Gastroesophageal sphincter (tissue), 4 donors: ENCODE data around the gene SOX6. TPM values are rescaled to one million over a fixed set of nuclear protein-coding genes. Genes with fewer than 3 reads are reported as not detected.

Experiments used
- ATAC-seq: fragments of 150-250 bp; one replicate; pipeline ENCODE4 v1.9.1; 2016; ENCODE audit warnings: mild to moderate bottlenecking, moderate library complexity
- H3K27ac ChIP-seq, 4 donors: fragments of 200-600 bp; sonication (generic) in 3 of 4; 1 replicate in 3 of 4; 2 replicates in 1 of 4; pipeline ENCODE4 v1.5.1; 2016 to 2019
- H3K27me3 ChIP-seq: fragments of 200-600 bp; sonication (generic); one replicate; pipeline ENCODE4 v1.5.1; 2019
- H3K36me3 ChIP-seq, 2 donors: fragments of 200-600 bp; sonication (generic); one replicate each; pipeline ENCODE4 v1.5.1; 2019; ENCODE audit warnings: control low read depth in 1 of 2
- H3K4me1 ChIP-seq, 3 donors: fragments of 200-600 bp; sonication (generic); 1 replicate in 2 of 3; 2 replicates in 1 of 3; pipeline ENCODE4 v1.5.1; 2016 to 2019; ENCODE audit warnings: control low read depth in 2 of 3
- H3K4me3 ChIP-seq, 2 donors: fragments of 200-600 bp; sonication (generic); one replicate each; pipeline ENCODE4 v1.5.1; 2019; ENCODE audit warnings: mild to moderate bottlenecking in 1 of 2, moderate library complexity in 1 of 2
- H3K9me3 ChIP-seq, 3 donors: fragments of 200-600 bp; sonication (generic); one replicate each; pipeline ENCODE4 v1.5.1; 2017 to 2019; ENCODE audit warnings: control low read depth in 2 of 3
- EP300 ChIP-seq: sonication (generic); formaldehyde crosslinking; IDR thresholded peaks from one replicate; pipeline ENCODE4 v1.6.1; 2017; ENCODE audit warnings: antibody characterized with exemption, mild to moderate bottlenecking
- POLR2A ChIP-seq, 2 donors: fragments of 450-650 bp; IDR thresholded peaks; one replicate each; pipeline ENCODE4 v1.6.1; 2017; ENCODE audit warnings: antibody characterized with exemption in 2 of 2, mild to moderate bottlenecking in 2 of 2, moderate library complexity in 1 of 2
- POLR2AphosphoS5 ChIP-seq: sonication (generic); formaldehyde crosslinking; IDR thresholded peaks from one replicate; pipeline ENCODE4 v1.6.1; 2017; ENCODE audit warnings: antibody characterized with exemption
- WGBS, 2 donors: methylation state at CpG; one replicate each; pipeline ENCODE4 v1.1.5; 2018; ENCODE audit warnings: low coverage in 1 of 2; 5-methylcytosine and 5-hydroxymethylcytosine counted together
- total RNA-seq, 4 donors: library from RNA; depleted of rRNA; stranded (reverse); fragments of >200 nt; gene quantifications; one replicate each; pipeline ENCODE4 v1.1.0, GENCODE V29; 2016
- TF ChIP-seq, protein P1 (sequence below), 4 experiments: fragments of 200-600 bp in 2 of 4; fragments of 450-650 bp in 2 of 4; sonication (generic) in 1 of 4; IDR thresholded peaks; one replicate each; pipeline ENCODE4 v1.5.1; 2017 to 2019; ENCODE audit warnings: antibody characterized with exemption in 4 of 4, mild to moderate bottlenecking in 2 of 4, moderate library complexity in 2 of 4

The SOX6 gene
- total RNA-seq, 4 donors from 2014 or later: 1.2 to 21.9 (median 6.5) TPM

DNA sequence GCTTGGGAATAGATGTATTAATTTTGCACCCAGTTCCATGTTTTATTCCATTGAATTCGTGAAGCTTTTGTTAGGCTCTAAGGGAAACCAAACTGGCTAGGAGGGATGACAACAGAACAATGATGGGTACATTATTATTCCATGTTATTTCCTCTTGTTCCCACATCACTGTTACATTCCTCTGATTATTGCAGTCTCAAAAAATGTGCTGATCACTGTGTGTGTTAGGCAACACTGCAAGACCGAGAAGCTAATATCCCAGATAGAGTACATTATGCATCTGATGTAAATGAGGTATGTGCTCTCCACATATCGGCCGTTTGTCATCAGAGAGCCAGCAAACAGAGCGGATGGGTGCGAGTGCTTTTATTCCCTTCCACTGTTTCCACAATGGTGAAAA lies 327.9 kb downstream of the SOX6 start:
- no peaks in the 10 kb centered on the region for H3K4me1 ChIP-seq
- no peaks in the 10 kb centered on the region for H3K36me3 ChIP-seq
- no peaks in the 10 kb centered on the region for H3K9me3 ChIP-seq
- ATAC-seq: no peak
- no peaks in the 10 kb centered on the region for H3K27me3 ChIP-seq
- no peak overlapping the region for H3K4me3 ChIP-seq
- 85 to 88% methylated on average over 6 of the region's 6 CpGs for WGBS, 2 donors
- TF ChIP-seq, protein P1, sequence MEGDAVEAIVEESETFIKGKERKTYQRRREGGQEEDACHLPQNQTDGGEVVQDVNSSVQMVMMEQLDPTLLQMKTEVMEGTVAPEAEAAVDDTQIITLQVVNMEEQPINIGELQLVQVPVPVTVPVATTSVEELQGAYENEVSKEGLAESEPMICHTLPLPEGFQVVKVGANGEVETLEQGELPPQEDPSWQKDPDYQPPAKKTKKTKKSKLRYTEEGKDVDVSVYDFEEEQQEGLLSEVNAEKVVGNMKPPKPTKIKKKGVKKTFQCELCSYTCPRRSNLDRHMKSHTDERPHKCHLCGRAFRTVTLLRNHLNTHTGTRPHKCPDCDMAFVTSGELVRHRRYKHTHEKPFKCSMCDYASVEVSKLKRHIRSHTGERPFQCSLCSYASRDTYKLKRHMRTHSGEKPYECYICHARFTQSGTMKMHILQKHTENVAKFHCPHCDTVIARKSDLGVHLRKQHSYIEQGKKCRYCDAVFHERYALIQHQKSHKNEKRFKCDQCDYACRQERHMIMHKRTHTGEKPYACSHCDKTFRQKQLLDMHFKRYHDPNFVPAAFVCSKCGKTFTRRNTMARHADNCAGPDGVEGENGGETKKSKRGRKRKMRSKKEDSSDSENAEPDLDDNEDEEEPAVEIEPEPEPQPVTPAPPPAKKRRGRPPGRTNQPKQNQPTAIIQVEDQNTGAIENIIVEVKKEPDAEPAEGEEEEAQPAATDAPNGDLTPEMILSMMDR (IDR thresholded peaks at IDR 0.05): no peak
- TF ChIP-seq EP300: no peak
- H3K27ac ChIP-seq: no peak overlapping the region

DNA sequence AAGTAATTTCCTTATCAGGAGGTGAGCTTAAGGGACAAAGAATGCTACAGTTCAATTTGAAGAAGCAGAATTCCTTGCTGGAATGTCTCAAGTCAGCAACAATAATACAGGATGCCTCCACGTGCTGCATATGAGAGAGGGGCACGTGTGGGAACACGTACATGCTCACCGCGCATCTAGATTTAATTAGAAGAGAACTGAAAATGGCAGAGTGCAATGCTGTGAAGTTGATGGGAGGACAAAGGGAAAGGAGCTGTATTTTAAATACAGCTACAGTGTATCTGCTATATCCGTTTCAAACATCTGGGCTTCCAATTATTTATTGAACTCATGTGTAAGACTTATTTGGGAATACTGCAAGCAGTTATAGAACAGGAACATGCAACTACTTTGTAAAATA lies 328.7 kb downstream of the SOX6 start:
- TF ChIP-seq, protein P1 (IDR thresholded peaks at IDR 0.05): no peak
- TF ChIP-seq POLR2AphosphoS5 (no peak), POLR2A (IDR thresholded peaks at IDR 0.05) (no peak), EP300 (no peak)
- Histone ChIP-seq H3K36me3 (no peaks in the 10 kb centered on the region), H3K27me3 (no peaks in the 10 kb centered on the region), H3K27ac (no peak overlapping the region), H3K4me1 (no peaks in the 10 kb centered on the region), H3K9me3 (no peaks in the 10 kb centered on the region), H3K4me3 (no peak overlapping the region)
- 20 to 59% methylated on average over 2 to 6 of the region's 6 CpGs for WGBS, 2 donors
- ATAC-seq: no peak

DNA sequence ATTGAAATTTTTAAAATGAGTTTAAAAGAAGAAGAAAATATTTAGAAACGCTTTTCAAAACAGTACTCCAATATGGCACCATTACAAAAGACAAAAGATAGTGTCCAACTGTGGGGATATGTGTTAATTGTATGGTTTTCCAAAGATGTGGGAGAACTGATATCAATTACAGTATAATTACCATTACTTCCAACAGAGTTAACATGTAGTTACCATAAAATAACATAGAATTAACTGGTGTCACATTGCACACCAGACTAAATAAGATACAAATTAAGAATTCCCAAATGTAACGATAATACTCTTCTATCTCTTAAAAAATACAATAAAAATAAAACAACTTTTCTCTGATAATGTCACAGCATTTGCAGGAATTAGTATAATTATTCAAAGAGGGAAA lies 329.5 kb downstream of the SOX6 start:
- no peaks in the 10 kb centered on the region for H3K9me3 ChIP-seq
- TF ChIP-seq POLR2A (IDR thresholded peaks at IDR 0.05) (no peak), EP300 (no peak), POLR2AphosphoS5 (no peak)
- TF ChIP-seq, protein P1 (IDR thresholded peaks at IDR 0.05): no peak
- no peak overlapping the region for H3K4me3 ChIP-seq
- no peaks in the 10 kb centered on the region for H3K27me3 ChIP-seq
- H3K36me3 ChIP-seq: no peaks in the 10 kb centered on the region
- no peak for ATAC-seq
- no peaks in the 10 kb centered on the region for H3K4me1 ChIP-seq
- no peak overlapping the region for H3K27ac ChIP-seq
- WGBS, 2 donors: 91 to 92% methylated on average over 2 of the region's 2 CpGs

DNA sequence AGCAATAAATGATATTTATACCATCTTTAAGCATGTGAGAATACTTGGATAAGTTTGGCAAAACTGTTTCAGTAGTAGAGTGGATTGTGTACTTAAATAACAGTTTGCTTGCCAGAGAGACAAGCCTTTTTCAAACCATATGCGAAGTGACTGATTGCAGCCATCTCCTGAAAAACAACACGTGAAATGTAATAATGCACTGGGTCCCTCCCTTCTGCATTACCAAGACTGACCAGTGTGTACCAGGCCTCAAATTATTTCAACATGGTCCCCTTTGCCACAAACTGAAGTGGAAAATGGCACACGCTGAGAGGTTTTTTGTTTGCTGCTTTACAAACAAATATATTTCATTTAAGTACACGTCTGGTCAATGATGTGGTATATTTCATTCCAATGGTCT lies 337.4 kb downstream of the SOX6 start:
- 91 to 98% methylated on average over 4 of the region's 4 CpGs for WGBS, 2 donors
- Histone ChIP-seq H3K36me3 (no peaks in the 10 kb centered on the region), H3K4me3 (no peak overlapping the region), H3K27me3 (no peaks in the 10 kb centered on the region), H3K27ac (no peak overlapping the region), H3K9me3 (no peaks in the 10 kb centered on the region), H3K4me1 (no peaks in the 10 kb centered on the region)
- TF ChIP-seq POLR2A (IDR thresholded peaks at IDR 0.05): no peak
- TF ChIP-seq, protein P1 (IDR thresholded peaks at IDR 0.05): no peak
- no peak for TF ChIP-seq POLR2AphosphoS5
- no peak for TF ChIP-seq EP300
- ATAC-seq: no peak

DNA sequence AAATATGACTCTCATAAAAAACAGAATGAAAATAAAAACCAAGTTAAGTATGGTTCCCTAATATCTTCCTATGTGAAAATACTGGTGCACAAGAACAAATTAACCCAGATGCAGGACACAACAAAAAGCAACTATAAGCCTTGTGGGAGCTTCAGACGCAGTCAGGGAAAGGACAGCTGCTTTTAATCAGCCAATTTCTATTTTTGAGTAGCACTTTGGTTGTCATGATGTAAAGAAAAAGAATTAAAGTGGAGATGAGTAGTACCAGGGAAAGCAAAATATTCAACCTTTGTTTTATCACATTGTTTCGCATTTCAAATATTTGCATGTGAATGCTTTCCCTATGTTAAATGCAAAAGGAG lies 339.9 kb downstream of the SOX6 start:
- ATAC-seq: no peak
- 70 to 95% methylated on average over 2 of the region's 2 CpGs for WGBS, 2 donors
- H3K9me3 ChIP-seq: no peaks in the 10 kb centered on the region

More for the DNA sequence above, 339.9 kb downstream of the SOX6 start:
- no peak for TF ChIP-seq EP300
- TF ChIP-seq POLR2AphosphoS5: no peak
- TF ChIP-seq POLR2A (IDR thresholded peaks at IDR 0.05): no peak
- TF ChIP-seq, protein P1 (IDR thresholded peaks at IDR 0.05): no peak
- no peaks in the 10 kb centered on the region for H3K36me3 ChIP-seq
- H3K27me3 ChIP-seq: no peaks in the 10 kb centered on the region
- H3K4me1 ChIP-seq: no peaks in the 10 kb centered on the region
- no peak overlapping the region for H3K4me3 ChIP-seq
- no peak overlapping the region for H3K27ac ChIP-seq
